HG03460 (cell line): Measurements from ENCODE around the gene ELMO1.

ENCODE experiments used
- ATAC-seq: cut with Tn5 transposase; IDR thresholded peaks from one replicate; pipeline ENCODE4 v1.9.1; 2021; ENCODE audit not compliant: unreplicated experiment

Gene ELMO1

DNA sequence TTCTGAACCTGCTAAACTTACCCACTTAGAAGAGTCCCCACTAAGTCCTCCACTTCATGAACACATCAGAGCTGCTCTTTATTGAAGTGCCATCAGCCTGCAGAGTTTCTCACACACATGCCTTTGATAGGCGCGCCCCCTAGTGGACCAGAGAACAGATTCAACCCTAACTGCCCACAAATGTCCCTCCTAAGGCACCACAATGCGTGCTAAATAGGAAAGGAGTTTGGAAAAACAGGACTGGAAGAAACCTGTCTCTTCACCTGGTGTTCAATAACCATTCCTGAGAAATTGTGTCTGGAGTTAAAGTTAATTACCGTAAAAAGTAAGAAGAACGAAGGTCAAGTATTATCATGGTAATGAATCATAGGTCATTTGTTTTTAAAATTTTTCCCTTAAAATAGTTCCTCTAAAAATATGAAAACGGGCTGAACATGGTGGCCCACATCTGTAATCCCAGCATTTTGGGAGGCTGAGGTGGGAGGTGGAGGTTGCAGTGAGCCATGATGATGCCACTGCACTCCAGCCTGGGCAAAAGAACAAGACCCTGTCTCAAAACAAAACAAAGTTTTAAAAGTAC, 249.7 kb downstream of the ELMO1 start:
- ATAC-seq, result no peak

DNA sequence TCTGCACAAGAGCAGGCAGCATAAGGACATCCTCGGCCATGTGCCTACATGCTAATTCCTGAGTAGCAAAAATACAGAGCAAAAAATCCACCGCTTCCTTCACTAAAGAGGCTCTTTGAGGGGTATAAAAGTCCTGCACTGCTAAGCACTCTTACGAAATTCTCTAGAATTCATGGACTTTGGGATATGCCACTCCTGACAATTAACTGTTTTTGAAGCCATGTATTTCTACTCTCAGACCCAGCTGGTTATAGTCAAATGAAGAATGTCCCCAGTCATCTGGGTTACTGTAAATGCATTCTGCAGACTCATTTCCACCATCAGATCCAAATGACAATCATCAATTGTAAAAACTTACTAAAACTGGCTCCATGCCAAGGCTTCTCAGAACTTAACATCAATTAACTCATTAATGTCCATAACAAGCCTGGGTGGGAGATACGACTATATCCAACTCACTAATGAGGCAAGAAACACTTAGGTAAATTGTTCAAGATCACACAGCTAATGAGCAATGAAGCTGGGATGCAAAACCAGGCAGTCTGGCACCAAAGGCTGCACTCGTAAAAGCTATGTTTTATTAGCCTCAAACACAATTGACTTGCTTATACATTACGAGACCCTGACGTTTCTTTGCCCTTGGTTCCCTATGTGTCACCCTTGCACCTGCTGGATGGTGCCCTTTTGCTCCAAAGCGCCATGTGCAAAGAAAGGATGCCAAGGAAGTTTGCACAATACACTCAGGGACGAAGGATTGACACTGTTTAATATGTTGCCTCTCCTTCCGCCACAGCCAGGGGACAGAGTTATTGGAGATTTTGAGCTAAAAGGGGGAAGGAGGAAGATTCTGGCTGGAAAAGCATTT, 250.4 kb downstream of the ELMO1 start:
- ATAC-seq, result no peak

DNA sequence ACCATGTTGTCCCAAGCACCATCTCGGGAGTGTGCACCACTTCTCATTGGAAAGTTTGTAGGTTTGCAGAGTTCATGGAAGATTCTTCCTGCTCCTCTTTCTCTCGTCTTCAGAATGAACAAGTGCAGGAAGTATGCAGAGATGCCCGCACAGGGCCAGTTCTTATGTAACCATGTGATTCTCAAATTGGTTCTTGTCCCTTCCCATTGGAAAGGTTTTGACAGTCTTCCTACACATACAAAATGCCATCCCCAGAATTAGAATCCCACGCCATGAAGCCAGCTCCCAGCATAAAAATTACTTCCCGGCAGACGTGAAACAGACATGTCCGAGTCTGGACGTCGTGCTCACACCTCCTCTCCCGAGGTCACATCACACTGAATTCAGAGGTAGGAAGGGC, 251.6 kb downstream of the ELMO1 start:
- no peak for ATAC-seq

DNA sequence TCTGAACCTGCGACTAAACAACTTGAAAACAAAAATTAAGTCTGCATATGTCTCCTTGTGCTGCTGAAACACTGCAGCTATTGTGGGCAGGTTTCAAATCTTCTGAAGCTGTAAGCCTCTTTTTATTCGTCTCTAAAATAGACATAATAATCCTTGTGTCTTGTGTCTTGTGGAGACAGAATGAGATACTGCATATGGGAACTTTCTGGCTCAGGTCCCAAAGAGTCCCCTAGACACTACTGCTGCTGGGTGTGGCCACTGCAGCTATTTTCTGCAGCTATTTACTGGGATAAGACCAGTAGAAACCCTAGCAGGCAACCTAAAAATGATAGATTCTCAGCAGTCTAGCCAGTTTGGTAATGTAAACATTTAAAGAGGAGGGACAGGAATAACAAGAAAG, 252.0 kb downstream of the ELMO1 start:
- no peak for ATAC-seq

DNA sequence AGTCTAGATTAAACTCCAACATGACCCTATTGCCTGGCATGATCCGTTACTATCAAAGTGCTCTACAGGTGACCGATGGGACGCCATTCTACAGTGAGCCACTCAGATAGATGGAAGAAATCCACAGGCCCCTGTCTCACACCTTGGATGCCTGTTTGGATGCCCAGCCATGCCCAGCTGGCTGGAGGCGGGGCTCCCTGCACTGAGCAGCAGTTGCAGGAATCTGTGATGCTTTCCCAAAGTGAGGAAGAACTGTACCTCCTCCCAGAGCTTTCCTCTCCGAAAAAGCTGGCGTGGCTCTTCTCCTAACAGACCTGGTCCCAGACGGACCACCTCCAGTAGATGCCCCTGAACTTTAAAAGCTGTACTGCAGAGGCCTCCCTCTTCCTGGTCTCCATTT, 253.3 kb downstream of the ELMO1 start:
- ATAC-seq, result no peak

DNA sequence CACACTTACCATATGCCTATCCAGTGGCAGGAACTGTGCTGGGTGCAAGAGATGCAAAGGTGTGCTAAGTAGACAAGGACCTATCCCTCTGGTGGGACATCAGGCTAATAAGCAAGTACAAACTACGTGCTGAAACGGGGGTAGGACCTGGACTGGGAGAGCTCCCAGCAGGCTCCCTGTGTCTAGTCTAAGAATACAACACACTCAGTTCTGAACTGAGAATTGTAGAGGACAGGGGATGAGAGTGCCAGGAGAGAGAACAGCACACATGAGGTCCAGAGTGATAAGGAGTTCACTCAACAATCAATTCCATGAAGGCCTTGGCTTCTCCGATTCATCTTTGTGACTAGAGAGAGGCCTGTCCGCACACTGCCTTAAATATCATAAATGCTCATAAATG, 253.7 kb downstream of the ELMO1 start:
- no peak for ATAC-seq

DNA sequence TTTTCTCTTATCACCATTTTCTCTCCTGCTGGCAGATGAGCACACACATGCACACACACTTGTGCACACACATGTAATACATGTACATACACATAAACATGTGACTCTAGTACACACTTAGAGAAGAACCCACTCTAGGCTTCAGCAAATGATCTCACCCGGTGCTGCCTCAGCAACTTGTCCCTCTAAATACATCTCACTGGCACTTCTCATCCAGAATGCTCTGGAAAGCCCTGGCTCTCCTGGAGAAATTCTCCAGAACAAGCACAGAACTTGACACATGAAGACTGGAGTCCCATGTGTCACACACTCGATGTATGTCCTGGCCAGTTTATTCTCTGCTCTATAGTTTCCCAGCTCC, 254.9 kb downstream of the ELMO1 start:
- ATAC-seq, result no peak

DNA sequence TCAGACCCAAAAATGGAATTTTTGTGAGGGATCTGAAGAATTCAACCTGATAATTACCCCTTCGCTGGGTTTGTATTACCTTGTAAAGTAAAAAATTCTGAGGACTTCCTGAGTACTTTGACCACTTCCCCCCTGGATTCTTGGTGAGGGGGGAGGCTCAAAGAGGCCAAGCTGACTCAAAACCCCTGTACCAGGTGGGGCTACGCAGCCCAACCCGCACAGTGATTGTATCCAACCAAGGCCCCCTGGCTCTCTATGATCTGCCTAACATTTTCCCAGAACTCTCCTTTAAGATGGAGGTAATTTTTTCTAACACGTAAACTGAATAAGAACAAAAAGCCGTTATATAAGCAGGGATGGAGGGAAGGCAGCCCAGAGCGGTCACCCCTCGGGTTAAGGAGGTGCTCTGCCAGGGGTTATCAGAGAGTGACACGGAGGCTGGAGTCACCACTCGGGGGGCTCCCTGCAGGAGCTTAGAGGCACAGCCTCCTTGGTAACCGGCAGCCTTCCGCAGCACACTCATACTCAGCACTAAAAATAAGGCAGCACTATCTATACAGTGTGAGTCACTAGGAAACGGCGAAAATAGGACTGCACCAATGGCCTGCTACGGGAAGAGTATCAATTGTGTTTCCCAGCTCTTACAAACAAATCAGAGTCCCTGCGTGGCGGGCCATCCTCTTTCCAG, 255.4 kb downstream of the ELMO1 start:
- ATAC-seq, result no peak

DNA sequence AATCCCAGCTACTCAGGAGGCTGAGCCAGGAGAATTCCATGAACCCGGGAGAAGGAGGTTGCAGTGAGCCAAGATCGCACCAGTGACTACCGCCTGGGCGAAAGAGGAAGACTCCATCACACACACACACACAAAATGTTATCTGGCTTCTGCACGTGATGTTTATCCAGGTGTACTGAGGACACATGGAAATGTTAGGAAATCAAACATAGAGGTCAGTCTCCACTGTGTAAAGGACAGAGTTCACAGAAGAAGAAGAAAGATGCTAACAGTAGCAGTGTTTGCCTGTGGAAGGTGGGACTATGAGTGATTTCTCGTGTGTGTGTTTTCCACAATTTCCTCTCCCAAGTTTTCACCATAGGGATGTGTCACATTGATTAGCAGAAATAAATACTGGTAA, 256.9 kb downstream of the ELMO1 start:
- ATAC-seq, result no peak

DNA sequence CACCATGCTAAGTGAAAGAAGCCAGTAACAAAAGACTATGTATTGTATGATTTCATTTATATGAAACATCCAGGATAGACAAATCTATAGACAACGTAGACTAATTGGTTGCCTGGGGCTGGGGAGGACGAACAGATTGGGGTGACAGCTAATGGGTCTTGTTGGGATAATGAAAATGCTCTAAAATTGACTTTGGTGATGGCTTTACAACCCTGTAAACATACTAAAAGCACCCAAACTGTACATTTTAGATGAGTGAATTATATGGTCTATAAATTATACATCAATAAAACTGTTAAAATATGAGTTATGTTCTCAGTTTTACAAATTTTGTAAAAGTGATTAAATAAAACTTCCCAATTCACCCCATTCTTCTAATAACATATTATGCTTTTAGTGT, 261.5 kb downstream of the ELMO1 start:
- no peak for ATAC-seq

DNA sequence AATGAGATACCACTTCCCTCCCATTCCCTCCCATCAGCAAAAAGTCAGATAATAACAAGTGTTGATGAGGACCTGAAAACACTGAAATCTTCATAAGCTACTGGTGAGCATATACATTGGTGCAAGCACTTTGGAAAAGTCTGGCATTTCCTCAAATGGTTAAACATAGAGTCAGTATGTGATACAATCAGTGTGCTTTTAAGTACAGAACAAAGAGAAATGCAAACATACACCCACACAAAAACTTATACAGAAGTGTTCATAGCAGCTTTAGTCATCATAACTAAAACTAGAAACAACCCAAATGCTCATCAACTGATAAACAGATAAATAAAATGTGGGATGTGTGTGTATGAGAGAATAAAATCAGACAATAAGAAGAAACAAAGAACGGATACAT, 261.9 kb downstream of the ELMO1 start:
- ATAC-seq, result no peak

DNA sequence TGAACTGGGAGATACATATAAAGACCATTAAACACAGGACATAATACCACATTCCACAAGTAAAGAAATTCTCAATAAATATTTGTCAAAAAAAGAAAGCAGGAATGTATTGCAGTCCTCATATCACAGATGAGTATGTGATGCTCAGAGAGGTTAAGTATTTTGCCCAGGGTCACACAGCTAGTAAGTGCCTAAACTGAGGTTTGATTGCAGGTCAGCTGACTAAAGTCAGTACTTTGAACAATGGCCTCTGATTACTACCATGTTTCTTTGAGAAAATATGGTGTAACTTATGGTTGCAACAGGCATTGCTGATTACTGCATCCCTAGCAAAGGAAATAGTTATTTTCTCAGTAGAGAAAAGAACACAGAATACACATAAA, 267.1 kb downstream of the ELMO1 start:
- no peak for ATAC-seq

DNA sequence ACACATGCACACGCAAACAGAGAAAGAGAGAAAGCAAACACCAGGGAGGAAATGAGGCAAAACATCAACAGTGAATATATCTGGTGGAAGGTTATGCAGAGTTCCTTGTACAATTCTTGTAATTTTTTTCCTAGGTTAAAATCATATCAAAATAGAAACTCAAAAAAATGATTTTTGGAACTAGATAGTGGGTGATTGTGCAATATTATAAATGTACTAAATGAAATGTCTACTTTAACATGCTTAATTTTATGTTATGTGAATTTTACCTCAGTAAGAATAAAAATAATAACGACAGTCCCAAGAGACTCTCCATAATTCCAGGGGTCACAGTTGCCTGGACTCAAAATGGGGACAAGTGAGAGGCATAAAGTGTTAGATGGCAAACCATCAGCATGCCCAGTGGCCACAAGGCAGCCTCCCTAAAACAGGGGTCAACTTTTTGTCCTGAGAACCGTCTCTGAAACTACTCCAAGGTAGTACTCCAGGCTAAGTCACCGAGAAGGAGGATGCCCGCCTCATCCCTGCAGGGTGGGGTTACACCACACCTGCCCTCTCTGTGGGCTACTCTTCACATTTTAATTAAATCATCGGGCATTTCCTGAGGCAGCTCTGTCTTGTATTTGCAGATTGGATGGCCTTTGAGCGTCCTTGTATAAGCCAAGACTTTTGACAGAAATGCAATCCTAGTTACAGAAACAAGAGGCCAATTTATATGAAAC, 267.7 kb downstream of the ELMO1 start:
- no peak for ATAC-seq

DNA sequence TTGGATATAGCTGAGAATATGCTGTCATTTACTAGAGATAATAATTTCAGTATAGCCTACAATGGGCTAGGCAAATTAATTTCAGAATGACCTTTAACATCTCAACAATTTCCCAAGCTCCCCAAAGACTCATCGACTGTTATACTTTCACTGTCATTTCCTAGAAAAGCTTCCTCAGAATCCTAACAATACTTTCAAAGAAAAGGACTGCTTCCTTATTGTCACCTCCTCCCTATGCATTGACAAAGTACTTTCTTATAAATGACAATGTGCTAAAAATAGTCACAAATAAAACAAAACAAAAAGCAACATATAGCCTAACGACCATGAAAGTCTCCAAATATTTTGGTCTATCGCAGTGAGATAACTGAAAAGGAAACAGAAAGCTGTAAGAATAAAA, 272.6 kb downstream of the ELMO1 start:
- no peak for ATAC-seq

DNA sequence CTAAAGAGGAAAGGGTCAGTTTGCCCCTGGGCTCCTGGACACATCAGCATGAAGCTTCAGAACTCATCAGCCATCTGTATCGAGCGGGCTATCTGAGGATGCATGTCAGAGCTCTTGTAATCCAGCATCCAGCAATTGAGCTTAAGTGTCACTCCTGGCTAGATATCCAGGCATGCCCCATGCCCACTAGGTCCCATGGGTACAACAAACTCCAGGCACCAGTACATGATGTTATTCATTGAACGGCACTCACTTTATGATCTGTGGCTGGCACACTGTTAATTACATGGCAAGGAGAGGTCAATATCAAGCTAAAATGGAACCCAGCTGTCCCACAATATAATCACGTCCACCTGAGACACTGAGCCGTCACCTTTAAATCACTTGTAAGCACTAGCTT, 274.2 kb downstream of the ELMO1 start:
- ATAC-seq, result no peak

DNA sequence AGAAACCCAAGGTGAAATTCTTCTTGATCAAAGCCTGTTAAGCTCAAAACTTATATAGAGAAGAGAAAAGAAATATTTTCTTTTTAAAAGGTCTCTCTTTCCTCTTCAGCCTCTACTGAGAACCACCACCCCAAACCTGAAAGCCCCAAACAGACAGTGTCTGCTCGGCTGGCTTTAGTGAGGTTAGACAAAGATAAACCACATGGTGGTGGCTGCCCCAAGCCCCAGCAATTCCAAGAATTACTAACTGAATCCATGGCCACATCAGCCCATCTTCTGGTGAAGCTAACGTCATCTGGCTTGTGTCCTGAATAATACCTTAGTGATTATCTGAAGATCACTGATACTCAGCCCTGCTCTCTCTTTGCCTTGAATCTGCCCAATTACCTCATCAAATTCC, 275.0 kb downstream of the ELMO1 start:
- ATAC-seq, result no peak

DNA sequence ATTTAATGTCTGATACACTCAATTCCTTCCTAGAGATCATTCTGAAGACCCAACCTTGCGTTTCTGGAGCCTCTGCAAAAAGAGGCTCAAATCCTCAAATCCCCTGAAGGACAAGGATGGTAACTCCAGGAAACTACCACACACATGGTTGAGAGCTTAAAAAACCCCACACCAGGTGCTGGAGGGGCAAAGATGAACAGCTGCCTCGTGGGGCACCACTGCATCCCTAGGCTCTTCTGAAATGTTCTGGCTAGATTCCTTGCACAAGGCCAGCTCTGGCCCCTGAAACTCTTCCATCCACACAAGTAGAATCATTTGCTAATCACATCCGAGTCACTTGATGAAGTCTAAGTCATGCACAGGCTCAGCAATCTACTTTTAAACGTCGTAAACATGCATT, 286.6 kb downstream of the ELMO1 start:
- no peak for ATAC-seq

DNA sequence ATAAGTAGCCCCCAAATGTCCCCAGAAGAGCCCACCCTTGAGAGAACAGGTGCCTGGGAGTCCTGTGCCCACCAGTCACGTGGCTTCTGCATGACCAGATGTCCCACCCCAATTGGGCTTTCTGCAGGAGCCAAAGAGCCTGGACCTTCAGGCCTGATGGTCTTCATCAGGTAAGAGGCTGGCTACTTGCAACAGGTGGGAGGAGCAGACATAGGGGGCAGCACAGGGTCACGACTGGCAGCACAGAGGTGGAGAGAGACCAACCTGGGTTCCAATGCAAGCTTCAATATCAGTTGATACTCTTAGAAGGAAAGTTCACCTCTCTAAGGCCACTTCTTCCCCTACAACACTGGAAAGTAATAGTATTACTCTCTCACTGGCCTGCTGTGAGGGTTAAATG, 288.0 kb downstream of the ELMO1 start:
- no peak for ATAC-seq

DNA sequence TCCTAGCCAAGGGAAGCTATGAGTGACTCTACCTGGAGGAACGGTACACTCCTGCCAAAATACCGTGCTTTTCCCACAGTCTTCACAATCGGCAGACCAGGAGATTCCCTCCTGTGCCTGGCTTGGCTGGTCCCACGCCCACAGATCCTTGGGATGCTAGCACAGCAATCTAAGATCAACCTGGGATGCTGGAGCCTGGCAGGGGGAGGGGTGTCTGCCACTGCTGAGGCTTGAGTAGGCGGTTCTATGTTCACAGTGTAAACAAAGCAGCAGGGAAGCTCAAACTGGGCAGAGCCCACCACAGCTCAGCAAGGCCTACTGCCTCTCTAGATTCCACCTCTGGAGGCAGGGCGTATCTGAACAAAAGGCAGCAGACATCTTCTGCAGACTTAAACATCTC, 295.3 kb downstream of the ELMO1 start:
- ATAC-seq, result no peak

DNA sequence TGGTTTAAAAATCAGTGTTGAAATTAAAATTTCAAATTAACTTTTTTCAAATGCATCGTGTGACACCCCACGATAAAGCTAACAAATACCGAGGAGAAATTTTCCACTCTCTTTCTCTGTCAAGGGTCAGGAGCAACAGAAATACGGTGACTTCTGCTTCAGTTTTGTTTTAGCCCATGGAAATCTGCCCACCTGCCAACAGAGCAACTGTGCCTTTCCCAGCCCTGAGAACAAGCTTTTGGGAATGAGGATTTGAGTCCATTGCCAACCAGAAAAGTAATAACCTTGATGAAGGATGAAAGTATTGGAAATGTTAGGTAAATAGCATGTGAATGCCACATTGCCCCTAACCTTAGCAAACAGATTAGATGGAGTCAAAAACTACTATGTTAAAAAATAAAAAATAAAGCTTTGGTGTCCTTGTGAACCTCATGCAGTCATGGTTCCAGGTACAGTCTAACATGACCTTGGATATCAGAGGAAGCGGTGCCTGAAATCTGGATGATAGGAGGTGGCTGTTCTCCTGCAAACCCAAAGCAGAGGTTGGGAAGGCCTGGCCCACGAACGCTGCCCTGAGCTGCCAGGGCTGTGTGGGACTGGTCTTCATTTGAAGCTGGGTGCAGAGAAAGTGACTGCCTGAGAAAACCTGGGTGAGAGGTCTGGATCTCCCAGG, 296.8 kb downstream of the ELMO1 start:
- no peak for ATAC-seq

DNA sequence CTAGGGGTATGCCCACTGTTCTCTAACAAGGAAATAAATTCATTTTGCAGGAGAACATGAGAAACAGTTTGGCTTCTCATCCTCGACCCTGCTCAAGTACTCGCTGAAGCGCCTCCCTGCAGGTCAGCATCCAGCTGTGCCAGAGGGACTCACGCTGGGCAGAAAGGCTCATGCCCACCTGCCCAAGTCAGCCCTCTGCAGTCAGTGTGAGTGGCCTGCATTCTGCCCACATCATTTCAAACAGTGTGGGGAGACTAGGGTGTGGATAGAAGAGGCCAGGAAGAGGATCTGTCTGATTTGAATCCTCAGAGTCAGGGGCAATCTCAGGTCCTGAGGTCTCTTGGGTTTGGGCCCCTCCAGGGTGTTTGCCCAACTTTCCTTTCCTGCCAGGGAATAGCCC, 297.8 kb downstream of the ELMO1 start:
- no peak for ATAC-seq
